Measurements from ENCODE around the gene RPP25L.

GRCh38 chr9:34628656-34629490 lies 17.0 kb upstream of the RPP25L start, which contains the start of gene ARID3C:
- no peak for TF ChIP-seq POLR2A (IDR thresholded peaks at IDR 0.05; ENCODE audit: low read depth, low read length)
- no peak for TF ChIP-seq FOXM1 (IDR thresholded peaks at IDR 0.05; ENCODE audit: low read depth, low read length)
- TF ChIP-seq GABPA (IDR thresholded peaks at IDR 0.05; ENCODE audit: low read depth), result no peak
- no peak for TF ChIP-seq SMC3 (IDR thresholded peaks at IDR 0.05; ENCODE audit: borderline replicate concordance, low read length)
- no peak for TF ChIP-seq MXI1 (IDR thresholded peaks at IDR 0.05; ENCODE audit: low read depth, low read length)

Measured in GM12878 (cell line).